K562 (cell line): ENCODE results near the gene ARV1. TPM values are rescaled to one million over a fixed set of nuclear protein-coding genes. Genes with fewer than 3 reads are reported as not detected.
"Not testable (repeated sequence)": the region's sequence is repeated elsewhere in the genome, so short reads cannot be mapped to it uniquely, and the experiment has no call there.

ENCODE experiments used
- ASH1L ChIP-seq: fragments of 450-650 bp; IDR thresholded peaks from 2 replicates; pipeline ENCODE4 v1.6.1; 2018; ENCODE audit warnings: borderline replicate concordance, mild to moderate bottlenecking, low read depth; ENCODE audit not compliant: partially characterized antibody
- CXXC5 ChIP-seq: fragments of 250-450 bp; sonication (Bioruptor Pico); IDR thresholded peaks from 2 replicates; pipeline ENCODE4 v1.8.0; 2022; ENCODE audit warnings: inconsistent platforms, mild to moderate bottlenecking, moderate library complexity
- ETV6 ChIP-seq, 3 experiments: fragments of 150-350 bp in 1 of 3; sonication (generic) in 1 of 3; formaldehyde crosslinking in 1 of 3; IDR thresholded peaks; 2 replicates each; pipeline versions ENCODE4 v1.6.1 to v1.8.0; 2014 to 2022; ENCODE audit warnings: borderline replicate concordance in 2 of 3, low read depth in 2 of 3, antibody characterized with exemption in 1 of 3, low read length in 1 of 3, mild to moderate bottlenecking in 1 of 3, missing genetic modification reagents in 1 of 3
- FOXM1 ChIP-seq, 2 experiments: fragments of 450-650 bp in 1 of 2; sonication (generic) in 1 of 2; formaldehyde crosslinking in 1 of 2; IDR thresholded peaks; 2 replicates each; pipeline versions ENCODE4 v1.6.1 to v1.9.0; 2017 to 2022; ENCODE audit warnings: low read depth in 2 of 2, mild to moderate bottlenecking in 2 of 2, missing genetic modification reagents in 1 of 2, moderate library complexity in 1 of 2
- GATAD2A ChIP-seq: fragments of 450-650 bp; IDR thresholded peaks from 2 replicates; pipeline ENCODE4 v1.6.1; 2017
- HDAC1 ChIP-seq, 2 experiments: fragments of 450-650 bp; IDR thresholded peaks; 2 replicates each; pipeline ENCODE4 v1.6.1; 2016 to 2017; ENCODE audit warnings: inconsistent platforms in 1 of 2, mild to moderate bottlenecking in 1 of 2, moderate library complexity in 1 of 2
- HDAC3 ChIP-seq: fragments of 450-650 bp; IDR thresholded peaks from 2 replicates; pipeline ENCODE4 v1.6.1; 2018; ENCODE audit warnings: borderline replicate concordance, mild to moderate bottlenecking, moderate library complexity; ENCODE audit not compliant: partially characterized antibody
- KLF16 ChIP-seq: IDR thresholded peaks from 2 replicates; pipeline ENCODE4 v1.6.1; 2016; ENCODE audit warnings: antibody characterized with exemption
- L3MBTL2 ChIP-seq: fragments of 450-650 bp; IDR thresholded peaks from 2 replicates; pipeline ENCODE4 v1.6.1; 2016; ENCODE audit warnings: mild to moderate bottlenecking, moderate library complexity
- NCOA1 ChIP-seq: fragments of 450-650 bp; IDR thresholded peaks from 2 replicates; pipeline ENCODE4 v1.6.1; 2016; ENCODE audit warnings: low read depth
- NCOA4 ChIP-seq: fragments of 450-650 bp; IDR thresholded peaks from 2 replicates; pipeline ENCODE4 v1.6.1; 2018; ENCODE audit warnings: mild to moderate bottlenecking; ENCODE audit not compliant: partially characterized antibody
- POLR2AphosphoS5 ChIP-seq: IDR thresholded peaks from 2 replicates; pipeline ENCODE4 v1.6.1; 2011; ENCODE audit warnings: mild to moderate bottlenecking, low read depth, low read length, moderate library complexity; ENCODE audit not compliant: control insufficient read depth, insufficient read depth
- RBFOX2 ChIP-seq: fragments of 200-400 bp; formaldehyde crosslinking; IDR thresholded peaks from 2 replicates; pipeline ENCODE4 v1.6.1; 2017; ENCODE audit warnings: low read depth, mild to moderate bottlenecking, low read length, moderate library complexity
- SMAD4 ChIP-seq: fragments of 250-450 bp; sonication (Bioruptor Pico); conservative IDR thresholded peaks from 2 replicates; pipeline ENCODE4 v1.8.0; 2021; ENCODE audit warnings: inconsistent platforms, mild to moderate bottlenecking, moderate library complexity
- SMARCE1 ChIP-seq: fragments of 450-650 bp; IDR thresholded peaks from 2 replicates; pipeline ENCODE4 v1.7.1; 2016; ENCODE audit warnings: mild to moderate bottlenecking
- STAT5A ChIP-seq: IDR thresholded peaks from 2 replicates; pipeline ENCODE4 v1.6.1; 2012; ENCODE audit warnings: low read length, inconsistent platforms, borderline replicate concordance
- TOE1 ChIP-seq, 2 experiments: fragments of 450-650 bp in 1 of 2; sonication (generic) in 1 of 2; formaldehyde crosslinking in 1 of 2; IDR thresholded peaks; 2 replicates each; pipeline versions ENCODE4 v1.7.1 to v1.8.0; 2016 to 2022; ENCODE audit warnings: borderline replicate concordance in 2 of 2, mild to moderate bottlenecking in 2 of 2, antibody characterized with exemption in 1 of 2, inconsistent platforms in 1 of 2, low read depth in 1 of 2, missing genetic modification reagents in 1 of 2, moderate library complexity in 1 of 2
- TRIM28 ChIP-seq: fragments of 450-650 bp; IDR thresholded peaks from 2 replicates; pipeline ENCODE4 v1.6.1; 2017
- ZBTB49 ChIP-seq: sonication (generic); formaldehyde crosslinking; IDR thresholded peaks from 2 replicates; pipeline ENCODE4 v1.8.0; 2022; ENCODE audit warnings: missing genetic modification reagents, mild to moderate bottlenecking, borderline replicate concordance
- ZFX ChIP-seq: sonication (generic); formaldehyde crosslinking; IDR thresholded peaks from 2 replicates; pipeline ENCODE4 v1.8.0; 2022; ENCODE audit warnings: mild to moderate bottlenecking, missing genetic modification reagents, moderate library complexity
- ZNF23 ChIP-seq: fragments of 250-450 bp; sonication (Bioruptor Pico); IDR thresholded peaks from 2 replicates; pipeline ENCODE4 v1.4.0; 2020; ENCODE audit warnings: mild to moderate bottlenecking
- polyA plus RNA-seq, 8 experiments: library from polyadenylated mRNA; depleted of rRNA in 4 of 8; stranded (reverse) in 5 of 8; unstranded in 3 of 8; fragments of >200 nt; fragmentation: Nextera tagmentation in 2 of 8; fragmentation: Illumina TruSeq in 1 of 8; extraction: Ambion mirVana in 2 of 8; extraction: Trizol in 1 of 8; gene quantifications; 2 replicates each; pipeline versions ENCODE4 v1.2.1 to v1.2.3, GENCODE V29; 2011 to 2014; ENCODE audit warnings: inconsistent platforms in 1 of 8, missing spikeins in 1 of 8
- total RNA-seq, 7 experiments: library from RNA; depleted of rRNA in 6 of 7; stranded (reverse); fragments of >200 nt in 6 of 7; fragmentation: Illumina TruSeq in 2 of 7; extraction: Trizol in 2 of 7; gene quantifications; 2 replicates each; pipeline versions ENCODE4 v1.2.1 to v1.2.3, GENCODE V29; 2011 to 2021; ENCODE audit warnings: low replicate concordance in 1 of 7
- TF ChIP-seq, protein P1 (sequence below): fragments of 450-650 bp; IDR thresholded peaks from 2 replicates; pipeline ENCODE4 v1.6.1; 2016; ENCODE audit warnings: borderline replicate concordance

ARV1 gene
- total and polyA plus RNA-seq, 9 of the 15 experiments (the other 6 are each of a cell fraction or from before 2014, with no cell fraction given), result 54.8 to 139 (median 74.0) TPM

DNA sequence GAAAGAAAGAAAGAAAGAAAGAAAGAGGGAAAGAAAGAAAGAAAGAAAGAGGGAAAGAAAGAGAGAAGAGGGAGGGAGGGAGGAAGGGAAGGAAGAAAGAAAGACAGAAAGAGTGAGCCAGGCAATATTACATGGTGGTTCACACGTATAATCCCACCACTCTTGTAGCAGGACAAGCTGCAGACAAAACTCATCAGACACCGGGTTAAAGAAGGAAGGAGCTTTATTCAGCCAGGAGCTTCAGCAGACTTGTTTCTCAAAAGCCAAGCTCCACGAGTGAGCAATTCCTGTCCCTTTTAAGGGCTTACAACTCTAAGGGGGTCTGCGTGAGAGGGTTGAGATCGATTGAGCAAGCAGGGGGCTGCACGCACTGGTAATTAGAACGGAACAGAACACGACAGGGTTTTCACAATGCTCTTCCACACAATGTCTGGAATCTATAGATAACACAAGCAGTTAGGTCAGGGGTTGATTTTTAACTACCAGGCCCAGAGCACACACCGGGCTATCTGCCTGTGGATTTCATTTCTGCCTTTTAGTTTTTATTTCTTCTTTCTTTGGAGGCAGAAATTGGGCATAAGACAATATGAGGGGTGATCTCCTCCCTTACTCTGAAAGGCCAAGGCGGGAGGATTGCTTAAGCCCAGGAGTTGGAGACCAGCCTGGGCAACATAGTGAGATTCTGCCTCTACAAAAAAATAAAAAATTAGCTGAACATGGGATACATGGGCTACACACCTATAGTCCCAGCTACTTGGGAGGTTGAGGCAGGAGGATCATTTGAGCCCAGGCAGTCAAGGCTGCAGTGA lies 67.2 kb downstream of the ARV1 start (continued):
- TF ChIP-seq, protein P1, sequence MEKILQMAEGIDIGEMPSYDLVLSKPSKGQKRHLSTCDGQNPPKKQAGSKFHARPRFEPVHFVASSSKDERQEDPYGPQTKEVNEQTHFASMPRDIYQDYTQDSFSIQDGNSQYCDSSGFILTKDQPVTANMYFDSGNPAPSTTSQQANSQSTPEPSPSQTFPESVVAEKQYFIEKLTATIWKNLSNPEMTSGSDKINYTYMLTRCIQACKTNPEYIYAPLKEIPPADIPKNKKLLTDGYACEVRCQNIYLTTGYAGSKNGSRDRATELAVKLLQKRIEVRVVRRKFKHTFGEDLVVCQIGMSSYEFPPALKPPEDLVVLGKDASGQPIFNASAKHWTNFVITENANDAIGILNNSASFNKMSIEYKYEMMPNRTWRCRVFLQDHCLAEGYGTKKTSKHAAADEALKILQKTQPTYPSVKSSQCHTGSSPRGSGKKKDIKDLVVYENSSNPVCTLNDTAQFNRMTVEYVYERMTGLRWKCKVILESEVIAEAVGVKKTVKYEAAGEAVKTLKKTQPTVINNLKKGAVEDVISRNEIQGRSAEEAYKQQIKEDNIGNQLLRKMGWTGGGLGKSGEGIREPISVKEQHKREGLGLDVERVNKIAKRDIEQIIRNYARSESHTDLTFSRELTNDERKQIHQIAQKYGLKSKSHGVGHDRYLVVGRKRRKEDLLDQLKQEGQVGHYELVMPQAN, result 0 out of 2 replicates have a peak, but pooled peaks have one; percentile 71
- TF ChIP-seq CXXC5 (CRISPR knock-in tag), result peak; percentile 81
- 0 out of 2 replicates have a peak, but pooled peaks have one; percentile 78 for TF ChIP-seq ZBTB49 (CRISPR knock-in tag)
- peak; percentile 61; the same call in 1 of the 2 replicates for TF ChIP-seq FOXM1 (IDR thresholded peaks at IDR 0.05; ENCODE audit: low read depth)
- TF ChIP-seq FOXM1 (CRISPR knock-in tag; IDR thresholded peaks at IDR 0.05; ENCODE audit: low read depth); ETV6 (CRISPR knock-in tag; IDR thresholded peaks at IDR 0.05; ENCODE audit: borderline replicate concordance); TOE1 (CRISPR knock-in tag; IDR thresholded peaks at IDR 0.05; ENCODE audit: borderline replicate concordance, low read depth): not testable (repeated sequence)
- TF ChIP-seq ZNF23 (CRISPR knock-in tag), result peak; percentile 10; the same call in 1 of the 2 replicates
- TF ChIP-seq STAT5A, result peak; percentile 36; the same call in 1 of the 2 replicates
- peak in 1 of 2 experiments; percentile 77; a peak in 2 of 4 replicates for TF ChIP-seq HDAC1 (IDR thresholded peaks at IDR 0.05)
- 0 out of 2 replicates have a peak, but pooled peaks have one; percentile 39 for TF ChIP-seq NCOA1
- 0 out of 2 replicates have a peak, but pooled peaks have one; percentile 38 for TF ChIP-seq SMARCE1
- peak; percentile 95 for TF ChIP-seq SMAD4 (CRISPR knock-in tag)
- peak; percentile 40 for TF ChIP-seq NCOA4
- TF ChIP-seq ETV6 (IDR thresholded peaks at IDR 0.05; ENCODE audit: borderline replicate concordance in 1 of 2, low read depth in 2 of 2, low read length in 1 of 2), result peak in 1 of 2 experiments; percentile 55; a peak in 1 of 4 replicates
- peak; percentile 81 for TF ChIP-seq L3MBTL2
- peak; percentile 89; the same call in 1 of the 2 replicates for TF ChIP-seq GATAD2A
- TF ChIP-seq ZFX (CRISPR knock-in tag), result peak; percentile 73; the same call in 1 of the 2 replicates
- TF ChIP-seq HDAC3, result peak; percentile 42
- peak; percentile 65 for TF ChIP-seq TRIM28
- peak; percentile 50; the same call in 1 of the 2 replicates for TF ChIP-seq TOE1 (IDR thresholded peaks at IDR 0.05; ENCODE audit: borderline replicate concordance)
- TF ChIP-seq ASH1L, result peak; percentile 65
- TF ChIP-seq KLF16, result peak; percentile 62
- TF ChIP-seq POLR2AphosphoS5, result peak; percentile 44; the same call in 1 of the 2 replicates
- peak; percentile 27; the same call in 1 of the 2 replicates for TF ChIP-seq RBFOX2
